Measurements from ENCODE around the gene RC3H1. TPM values are rescaled to one million over a fixed set of nuclear protein-coding genes. Genes with fewer than 3 reads are reported as not detected.

The RC3H1 gene
- total RNA-seq, 2 donors from 2014 or later, result 25.3 to 41.5 TPM

DNA sequence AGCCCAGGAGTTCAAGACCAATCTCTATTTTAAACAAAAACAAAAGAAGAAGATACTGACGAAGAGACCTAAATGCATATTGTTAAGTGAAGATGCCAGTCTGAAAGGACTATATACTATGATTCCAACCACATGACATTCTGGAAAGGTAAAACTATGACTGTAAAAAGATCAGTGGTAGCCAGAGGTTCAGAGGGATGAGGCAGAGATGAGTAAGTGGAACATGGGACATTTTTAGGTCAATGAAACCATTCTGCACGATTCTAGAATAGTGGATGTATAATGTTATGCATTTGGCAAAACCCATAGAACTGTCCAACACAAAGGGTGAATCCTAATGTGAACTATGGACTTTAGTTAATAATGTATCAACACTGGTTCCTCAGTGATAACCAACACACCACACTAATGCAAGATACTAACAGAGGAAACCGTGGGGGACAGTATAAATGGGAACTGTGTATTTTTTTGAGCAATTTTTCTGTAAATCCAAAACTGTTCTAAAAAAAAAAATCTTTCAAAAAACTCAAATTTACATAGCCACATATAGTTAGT is 8.2 kb downstream of the RC3H1 start:
- no peaks in the 10 kb centered on the region for H3K9me3 ChIP-seq
- TF ChIP-seq, protein P1, sequence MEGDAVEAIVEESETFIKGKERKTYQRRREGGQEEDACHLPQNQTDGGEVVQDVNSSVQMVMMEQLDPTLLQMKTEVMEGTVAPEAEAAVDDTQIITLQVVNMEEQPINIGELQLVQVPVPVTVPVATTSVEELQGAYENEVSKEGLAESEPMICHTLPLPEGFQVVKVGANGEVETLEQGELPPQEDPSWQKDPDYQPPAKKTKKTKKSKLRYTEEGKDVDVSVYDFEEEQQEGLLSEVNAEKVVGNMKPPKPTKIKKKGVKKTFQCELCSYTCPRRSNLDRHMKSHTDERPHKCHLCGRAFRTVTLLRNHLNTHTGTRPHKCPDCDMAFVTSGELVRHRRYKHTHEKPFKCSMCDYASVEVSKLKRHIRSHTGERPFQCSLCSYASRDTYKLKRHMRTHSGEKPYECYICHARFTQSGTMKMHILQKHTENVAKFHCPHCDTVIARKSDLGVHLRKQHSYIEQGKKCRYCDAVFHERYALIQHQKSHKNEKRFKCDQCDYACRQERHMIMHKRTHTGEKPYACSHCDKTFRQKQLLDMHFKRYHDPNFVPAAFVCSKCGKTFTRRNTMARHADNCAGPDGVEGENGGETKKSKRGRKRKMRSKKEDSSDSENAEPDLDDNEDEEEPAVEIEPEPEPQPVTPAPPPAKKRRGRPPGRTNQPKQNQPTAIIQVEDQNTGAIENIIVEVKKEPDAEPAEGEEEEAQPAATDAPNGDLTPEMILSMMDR (IDR thresholded peaks at IDR 0.05), result no peak
- no peak for DNase-seq (ENCODE audit: low spot score)
- no peaks in the 10 kb centered on the region for H3K27me3 ChIP-seq (replicated peaks; ENCODE audit: insufficient read depth)
- H3K36me3 ChIP-seq, result no peaks in the 10 kb centered on the region
- no peak for ATAC-seq (ENCODE audit: insufficient number of reproducible peaks, low FRiP score, low read depth)
- peaks cover 27 to 56% of the 10 kb centered on the region in 2 donors for H3K4me1 ChIP-seq (ENCODE audit: control insufficient read depth in 1 of 2, low read depth in 2 of 2)
- no peak overlapping the region for H3K27ac ChIP-seq
- no peak overlapping the region for H3K4me3 ChIP-seq

DNA sequence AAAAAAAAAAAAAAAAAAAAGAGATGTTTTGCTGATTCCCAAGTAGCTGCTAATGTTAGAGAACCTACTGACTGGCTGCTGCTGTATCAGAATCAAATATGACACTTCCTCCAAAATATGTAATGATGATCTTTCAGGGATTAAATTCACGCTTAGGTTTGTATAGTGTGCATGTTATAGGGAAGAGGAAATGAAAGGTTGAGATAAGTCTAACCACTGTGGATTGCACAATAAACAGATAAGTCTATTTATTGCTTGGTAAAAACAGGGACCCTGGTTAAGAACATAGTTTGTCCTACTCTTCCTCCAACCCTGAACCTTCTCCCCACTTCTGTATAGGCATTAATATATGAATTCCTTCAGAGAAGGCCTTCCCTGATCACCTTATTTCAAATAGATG is 13.2 kb downstream of the RC3H1 start:
- no peak overlapping the region for H3K4me3 ChIP-seq
- TF ChIP-seq, protein P1 (IDR thresholded peaks at IDR 0.05), result no peak
- no peak overlapping the region for H3K27ac ChIP-seq
- no peaks in the 10 kb centered on the region for H3K36me3 ChIP-seq
- ATAC-seq (ENCODE audit: insufficient number of reproducible peaks, low FRiP score, low read depth) (no peak), DNase-seq (ENCODE audit: low spot score) (no peak)
- peaks cover 35 to 41% of the 10 kb centered on the region in 2 donors for H3K4me1 ChIP-seq (ENCODE audit: control insufficient read depth in 1 of 2, low read depth in 2 of 2)
- H3K27me3 ChIP-seq (replicated peaks; ENCODE audit: insufficient read depth), result no peaks in the 10 kb centered on the region
- no peaks in the 10 kb centered on the region for H3K9me3 ChIP-seq

DNA sequence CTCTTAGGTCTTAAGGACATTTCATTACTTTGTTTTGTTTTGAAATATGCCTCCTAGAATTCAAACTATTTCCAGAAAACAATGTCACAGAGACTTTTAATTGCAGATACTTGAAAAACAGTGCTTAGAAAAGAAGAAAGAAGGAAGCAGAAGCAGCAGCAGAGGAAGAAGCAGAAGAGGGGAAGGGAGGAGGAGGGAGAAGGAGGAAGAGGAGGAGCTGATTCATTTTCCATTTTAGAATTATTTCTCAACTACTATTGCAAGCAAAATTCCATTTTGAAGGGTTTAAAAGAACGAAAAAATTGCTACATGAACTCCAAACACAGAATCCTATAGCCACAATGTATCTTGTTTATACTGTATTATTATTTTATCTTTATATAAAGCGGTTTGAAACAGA is 13.9 kb downstream of the RC3H1 start:
- H3K4me3 ChIP-seq, result no peak overlapping the region
- peaks cover 35 to 41% of the 10 kb centered on the region in 2 donors for H3K4me1 ChIP-seq (ENCODE audit: control insufficient read depth in 1 of 2, low read depth in 2 of 2)
- no peaks in the 10 kb centered on the region for H3K36me3 ChIP-seq
- H3K27ac ChIP-seq, result no peak overlapping the region
- TF ChIP-seq, protein P1 (IDR thresholded peaks at IDR 0.05), result no peak
- DNase-seq (ENCODE audit: low spot score), result no peak
- no peaks in the 10 kb centered on the region for H3K9me3 ChIP-seq
- H3K27me3 ChIP-seq (replicated peaks; ENCODE audit: insufficient read depth), result no peaks in the 10 kb centered on the region
- ATAC-seq (ENCODE audit: insufficient number of reproducible peaks, low FRiP score, low read depth), result no peak

DNA sequence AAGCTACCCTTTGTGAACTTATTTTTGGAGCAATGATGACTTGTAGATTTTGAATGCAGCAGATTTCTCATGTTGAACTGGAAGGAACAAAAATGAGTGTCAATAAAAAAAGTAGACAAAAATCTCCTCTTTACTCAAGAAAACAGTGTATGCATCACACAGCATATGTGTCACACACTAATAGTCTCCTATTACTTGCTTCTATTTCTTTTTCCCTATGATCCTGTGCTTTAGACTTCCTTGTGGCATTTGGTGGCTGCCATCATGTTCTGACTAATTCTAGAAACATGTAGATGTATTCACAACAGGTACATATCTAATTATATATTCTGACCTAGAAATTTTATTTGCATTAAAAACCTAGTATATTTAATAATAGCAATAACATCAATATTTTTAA is 14.3 kb downstream of the RC3H1 start:
- Histone ChIP-seq H3K4me3 (no peak overlapping the region), H3K36me3 (no peaks in the 10 kb centered on the region), H3K27ac (no peak overlapping the region), H3K9me3 (no peaks in the 10 kb centered on the region), H3K4me1 (ENCODE audit: control insufficient read depth in 1 of 2, low read depth in 2 of 2) (peaks cover 35 to 41% of the 10 kb centered on the region in 2 donors), H3K27me3 (replicated peaks; ENCODE audit: insufficient read depth) (no peaks in the 10 kb centered on the region)
- ATAC-seq (ENCODE audit: insufficient number of reproducible peaks, low FRiP score, low read depth), result no peak
- TF ChIP-seq, protein P1 (IDR thresholded peaks at IDR 0.05), result no peak
- DNase-seq (ENCODE audit: low spot score), result no peak

DNA sequence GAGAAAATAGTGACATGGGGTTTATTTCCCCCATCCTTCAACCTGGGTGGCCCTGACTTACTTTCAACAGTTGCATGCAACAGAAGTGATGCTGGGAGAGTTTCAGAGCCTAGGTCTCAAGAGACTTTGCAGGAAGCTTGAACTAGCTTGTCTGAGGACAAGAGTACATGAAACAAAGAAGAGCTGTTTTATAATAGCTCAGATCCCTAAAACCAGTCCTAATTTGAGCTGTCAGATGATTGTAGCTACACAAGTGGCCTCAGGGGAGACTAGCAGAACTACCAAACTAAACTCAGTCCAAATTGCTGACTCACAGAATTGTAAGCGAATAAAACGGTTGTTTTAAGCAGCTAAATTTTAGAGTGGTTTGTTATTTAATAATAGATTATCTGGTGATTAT is 17.1 kb downstream of the RC3H1 start:
- Histone ChIP-seq H3K4me1 (ENCODE audit: control insufficient read depth in 1 of 2, low read depth in 2 of 2) (peaks cover 40 to 43% of the 10 kb centered on the region in 2 donors), H3K9me3 (no peaks in the 10 kb centered on the region), H3K27ac (no peak overlapping the region), H3K4me3 (no peak overlapping the region), H3K27me3 (replicated peaks; ENCODE audit: insufficient read depth) (no peaks in the 10 kb centered on the region), H3K36me3 (no peaks in the 10 kb centered on the region)
- no peak for ATAC-seq (ENCODE audit: insufficient number of reproducible peaks, low FRiP score, low read depth)
- DNase-seq (ENCODE audit: low spot score), result no peak
- TF ChIP-seq, protein P1 (IDR thresholded peaks at IDR 0.05), result no peak

Measured in thoracic aorta (tissue), 2 donors.